RWPE2 (cell line): ENCODE measurements around the gene MARK3.

Experiments
- ATAC-seq: fragments of 200-7000 bp; cut with Tn5 transposase; 3 replicates; pipeline ENCODE4 v1.9.1; 2021; ENCODE audit warnings: low read depth
- DNase-seq: peaks from one replicate; pipeline ENCODE4 v3.0.0-alpha.2; 2020; ENCODE audit warnings: low spot score
- H3K27ac ChIP-seq: fragments of 450-650 bp; 2 replicates; pipeline ENCODE4 v1.5.1; 2017; ENCODE audit warnings: mild to moderate bottlenecking; ENCODE audit not compliant: poor library complexity, severe bottlenecking
- H3K27me3 ChIP-seq: fragments of 250-450 bp; sonication (Bioruptor Pico); 2 replicates; pipeline ENCODE4 v1.5.1; 2021; ENCODE audit warnings: mild to moderate bottlenecking, moderate library complexity; ENCODE audit not compliant: insufficient read depth, poor library complexity, severe bottlenecking
- H3K36me3 ChIP-seq: fragments of 250-450 bp; sonication (Bioruptor Pico); 2 replicates; pipeline ENCODE4 v1.5.1; 2020; ENCODE audit warnings: low read depth, mild to moderate bottlenecking, moderate library complexity
- H3K4me1 ChIP-seq: fragments of 250-450 bp; sonication (Bioruptor Pico); 2 replicates; pipeline ENCODE4 v1.5.1; 2021; ENCODE audit warnings: mild to moderate bottlenecking, moderate library complexity; ENCODE audit not compliant: insufficient read depth, poor library complexity, severe bottlenecking
- H3K4me3 ChIP-seq: fragments of 250-450 bp; sonication (Bioruptor Pico); 2 replicates; pipeline ENCODE4 v1.5.1; 2021; ENCODE audit warnings: mild to moderate bottlenecking, moderate library complexity; ENCODE audit not compliant: severe bottlenecking
- H3K9me3 ChIP-seq: fragments of 250-450 bp; sonication (Bioruptor Pico); 2 replicates; pipeline ENCODE4 v1.5.1; 2021; ENCODE audit warnings: mild to moderate bottlenecking, moderate library complexity; ENCODE audit not compliant: severe bottlenecking
- TF ChIP-seq, protein P1 (sequence below): fragments of 450-650 bp; IDR thresholded peaks from one replicate; pipeline ENCODE4 v1.5.1; 2017; ENCODE audit warnings: mild to moderate bottlenecking, moderate library complexity; ENCODE audit not compliant: poor library complexity, severe bottlenecking

The MARK3 gene

GRCh38 chr14:103501041-103501870 is 116.0 kb downstream of the MARK3 start:
- TF ChIP-seq, protein P1, sequence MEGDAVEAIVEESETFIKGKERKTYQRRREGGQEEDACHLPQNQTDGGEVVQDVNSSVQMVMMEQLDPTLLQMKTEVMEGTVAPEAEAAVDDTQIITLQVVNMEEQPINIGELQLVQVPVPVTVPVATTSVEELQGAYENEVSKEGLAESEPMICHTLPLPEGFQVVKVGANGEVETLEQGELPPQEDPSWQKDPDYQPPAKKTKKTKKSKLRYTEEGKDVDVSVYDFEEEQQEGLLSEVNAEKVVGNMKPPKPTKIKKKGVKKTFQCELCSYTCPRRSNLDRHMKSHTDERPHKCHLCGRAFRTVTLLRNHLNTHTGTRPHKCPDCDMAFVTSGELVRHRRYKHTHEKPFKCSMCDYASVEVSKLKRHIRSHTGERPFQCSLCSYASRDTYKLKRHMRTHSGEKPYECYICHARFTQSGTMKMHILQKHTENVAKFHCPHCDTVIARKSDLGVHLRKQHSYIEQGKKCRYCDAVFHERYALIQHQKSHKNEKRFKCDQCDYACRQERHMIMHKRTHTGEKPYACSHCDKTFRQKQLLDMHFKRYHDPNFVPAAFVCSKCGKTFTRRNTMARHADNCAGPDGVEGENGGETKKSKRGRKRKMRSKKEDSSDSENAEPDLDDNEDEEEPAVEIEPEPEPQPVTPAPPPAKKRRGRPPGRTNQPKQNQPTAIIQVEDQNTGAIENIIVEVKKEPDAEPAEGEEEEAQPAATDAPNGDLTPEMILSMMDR: no peak
- H3K36me3 ChIP-seq: peaks cover 93% of the 10 kb centered on the region
- H3K9me3 ChIP-seq: no peaks in the 10 kb centered on the region
- H3K27me3 ChIP-seq: no peaks in the 10 kb centered on the region
- no peak overlapping the region for H3K4me3 ChIP-seq
- DNase-seq: no peak
- H3K4me1 ChIP-seq: no peaks in the 10 kb centered on the region
- no peak for ATAC-seq
- H3K27ac ChIP-seq: no peak overlapping the region

GRCh38 chr14:103501921-103502669 is 116.9 kb downstream of the MARK3 start:
- DNase-seq: no peak
- H3K36me3 ChIP-seq: peaks cover 90% of the 10 kb centered on the region
- TF ChIP-seq, protein P1: no peak

DNA sequence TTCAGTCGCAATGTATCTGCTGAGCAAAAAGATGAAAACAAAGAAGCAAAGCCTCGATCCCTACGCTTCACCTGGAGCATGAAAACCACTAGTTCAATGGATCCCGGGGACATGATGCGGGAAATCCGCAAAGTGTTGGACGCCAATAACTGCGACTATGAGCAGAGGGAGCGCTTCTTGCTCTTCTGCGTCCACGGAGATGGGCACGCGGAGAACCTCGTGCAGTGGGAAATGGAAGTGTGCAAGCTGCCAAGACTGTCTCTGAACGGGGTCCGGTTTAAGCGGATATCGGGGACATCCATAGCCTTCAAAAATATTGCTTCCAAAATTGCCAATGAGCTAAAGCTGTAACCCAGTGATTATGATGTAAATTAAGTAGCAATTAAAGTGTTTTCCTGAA is 117.7 kb downstream of the MARK3 start:
- H3K4me1 ChIP-seq: no peaks in the 10 kb centered on the region
- H3K27ac ChIP-seq: no peak overlapping the region
- H3K9me3 ChIP-seq: no peaks in the 10 kb centered on the region
- no peak overlapping the region for H3K4me3 ChIP-seq
- H3K27me3 ChIP-seq: no peaks in the 10 kb centered on the region
- peaks cover 90% of the 10 kb centered on the region for H3K36me3 ChIP-seq
- DNase-seq: no peak
- TF ChIP-seq, protein P1: no peak
- ATAC-seq: no peak

More at GRCh38 chr14:103501921-103502669, 116.9 kb downstream of the MARK3 start:
- no peaks in the 10 kb centered on the region for H3K27me3 ChIP-seq
- no peak overlapping the region for H3K4me3 ChIP-seq
- H3K27ac ChIP-seq: no peak overlapping the region
- no peaks in the 10 kb centered on the region for H3K4me1 ChIP-seq
- no peak for ATAC-seq
- H3K9me3 ChIP-seq: no peaks in the 10 kb centered on the region

DNA sequence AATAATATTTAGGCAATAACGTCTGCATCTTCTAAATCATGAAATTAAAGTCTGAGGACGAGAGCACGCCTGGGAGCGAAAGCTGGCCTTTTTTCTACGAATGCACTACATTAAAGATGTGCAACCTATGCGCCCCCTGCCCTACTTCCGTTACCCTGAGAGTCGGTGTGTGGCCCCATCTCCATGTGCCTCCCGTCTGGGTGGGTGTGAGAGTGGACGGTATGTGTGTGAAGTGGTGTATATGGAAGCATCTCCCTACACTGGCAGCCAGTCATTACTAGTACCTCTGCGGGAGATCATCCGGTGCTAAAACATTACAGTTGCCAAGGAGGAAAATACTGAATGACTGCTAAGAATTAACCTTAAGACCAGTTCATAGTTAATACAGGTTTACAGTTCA is 118.1 kb downstream of the MARK3 start:
- ATAC-seq: no peak
- Histone ChIP-seq H3K4me3 (no peak overlapping the region), H3K27me3 (no peaks in the 10 kb centered on the region), H3K36me3 (peaks cover 90% of the 10 kb centered on the region), H3K27ac (no peak overlapping the region), H3K9me3 (no peaks in the 10 kb centered on the region), H3K4me1 (no peaks in the 10 kb centered on the region)
- DNase-seq: no peak
- TF ChIP-seq, protein P1: no peak
